Measurements from ENCODE around the gene LRRC56.

The LRRC56 gene

GRCh38 chr11:562046-562645 lies 24.8 kb downstream of the LRRC56 start:
- Histone ChIP-seq H3K27ac (ENCODE audit: low read depth, low read length, severe bottlenecking) (no peak overlapping the region), H3K9me3 (ENCODE audit: control insufficient read depth, low read length) (no peaks in the 10 kb centered on the region), H3K36me3 (ENCODE audit: control insufficient read depth, insufficient read depth, low read length) (no peaks in the 10 kb centered on the region), H3K4me3 (ENCODE audit: extremely low read depth, insufficient read depth, low read length, poor library complexity, severe bottlenecking) (no peak overlapping the region), H3K4me1 (ENCODE audit: control insufficient read depth, insufficient read depth, low read length, poor library complexity, severe bottlenecking) (no peaks in the 10 kb centered on the region)
- 93 to 94% methylated on average over 26 to 29 of the region's 29 CpGs for WGBS, 2 experiments (ENCODE audit: insufficient coverage in 2 of 2)

- Histone ChIP-seq H3K27ac (ENCODE audit: low read depth, low read length, severe bottlenecking) (no peak overlapping the region), H3K9me3 (ENCODE audit: control insufficient read depth, low read length) (no peaks in the 10 kb centered on the region), H3K4me3 (ENCODE audit: extremely low read depth, insufficient read depth, low read length, poor library complexity, severe bottlenecking) (no peak overlapping the region), H3K36me3 (ENCODE audit: control insufficient read depth, insufficient read depth, low read length) (no peaks in the 10 kb centered on the region), H3K4me1 (ENCODE audit: control insufficient read depth, insufficient read depth, low read length, poor library complexity, severe bottlenecking) (no peaks in the 10 kb centered on the region)
- WGBS, 2 experiments (ENCODE audit: insufficient coverage in 2 of 2), result 90 to 93% methylated on average over 15 to 16 of the region's 18 CpGs
Observed at GRCh38 chr11:563066-563811, 25.9 kb downstream of the LRRC56 start.

GRCh38 chr11:563812-564578 lies 26.7 kb downstream of the LRRC56 start:
- H3K9me3 ChIP-seq (ENCODE audit: control insufficient read depth, low read length), result no peaks in the 10 kb centered on the region
- no peak overlapping the region for H3K27ac ChIP-seq (ENCODE audit: low read depth, low read length, severe bottlenecking)
- H3K4me1 ChIP-seq (ENCODE audit: control insufficient read depth, insufficient read depth, low read length, poor library complexity, severe bottlenecking), result no peaks in the 10 kb centered on the region
- H3K4me3 ChIP-seq (ENCODE audit: extremely low read depth, insufficient read depth, low read length, poor library complexity, severe bottlenecking), result no peak overlapping the region
- H3K36me3 ChIP-seq (ENCODE audit: control insufficient read depth, insufficient read depth, low read length), result no peaks in the 10 kb centered on the region
- 91 to 94% methylated on average over 6 to 12 of the region's 12 CpGs for WGBS, 2 experiments (ENCODE audit: insufficient coverage in 2 of 2)

GRCh38 chr11:565921-566509 lies 28.7 kb downstream of the LRRC56 start:
- H3K9me3 ChIP-seq (ENCODE audit: control insufficient read depth, low read length), result no peaks in the 10 kb centered on the region
- H3K4me3 ChIP-seq (ENCODE audit: extremely low read depth, insufficient read depth, low read length, poor library complexity, severe bottlenecking), result no peak overlapping the region
- H3K4me1 ChIP-seq (ENCODE audit: control insufficient read depth, insufficient read depth, low read length, poor library complexity, severe bottlenecking), result no peaks in the 10 kb centered on the region
- no peak overlapping the region for H3K27ac ChIP-seq (ENCODE audit: low read depth, low read length, severe bottlenecking)
- no peaks in the 10 kb centered on the region for H3K36me3 ChIP-seq (ENCODE audit: control insufficient read depth, insufficient read depth, low read length)
- WGBS, 2 experiments (ENCODE audit: insufficient coverage in 2 of 2), result 72 to 84% methylated on average over 10 to 11 of the region's 12 CpGs

- WGBS, 2 experiments (ENCODE audit: insufficient coverage in 2 of 2), result 90 to 91% methylated on average over 17 to 18 of the region's 18 CpGs
- peak overlapping the region; percentile 51 for H3K4me3 ChIP-seq (ENCODE audit: extremely low read depth, insufficient read depth, low read length, poor library complexity, severe bottlenecking)
- no peaks in the 10 kb centered on the region for H3K36me3 ChIP-seq (ENCODE audit: control insufficient read depth, insufficient read depth, low read length)
- no peaks in the 10 kb centered on the region for H3K4me1 ChIP-seq (ENCODE audit: control insufficient read depth, insufficient read depth, low read length, poor library complexity, severe bottlenecking)
- no peak overlapping the region for H3K27ac ChIP-seq (ENCODE audit: low read depth, low read length, severe bottlenecking)
- no peaks in the 10 kb centered on the region for H3K9me3 ChIP-seq (ENCODE audit: control insufficient read depth, low read length)
Observed at GRCh38 chr11:567011-567628, 29.8 kb downstream of the LRRC56 start.

- H3K27ac ChIP-seq (ENCODE audit: low read depth, low read length, severe bottlenecking), result no peak overlapping the region
- H3K36me3 ChIP-seq (ENCODE audit: control insufficient read depth, insufficient read depth, low read length), result no peaks in the 10 kb centered on the region
- H3K4me1 ChIP-seq (ENCODE audit: control insufficient read depth, insufficient read depth, low read length, poor library complexity, severe bottlenecking), result no peaks in the 10 kb centered on the region
- 25 to 32% methylated on average over 26 to 31 of the region's 41 CpGs for WGBS, 2 experiments (ENCODE audit: insufficient coverage in 2 of 2)
- no peaks in the 10 kb centered on the region for H3K9me3 ChIP-seq (ENCODE audit: control insufficient read depth, low read length)
- H3K4me3 ChIP-seq (ENCODE audit: extremely low read depth, insufficient read depth, low read length, poor library complexity, severe bottlenecking), result peak overlapping the region; percentile 51
Observed at GRCh38 chr11:567629-568292, 30.4 kb downstream of the LRRC56 start.

- H3K4me3 ChIP-seq (ENCODE audit: extremely low read depth, insufficient read depth, low read length, poor library complexity, severe bottlenecking), result peak overlapping the region; percentile 51
- H3K9me3 ChIP-seq (ENCODE audit: control insufficient read depth, low read length), result no peaks in the 10 kb centered on the region
- no peaks in the 10 kb centered on the region for H3K4me1 ChIP-seq (ENCODE audit: control insufficient read depth, insufficient read depth, low read length, poor library complexity, severe bottlenecking)
- 2 to 3% methylated on average over 85 to 89 of the region's 123 CpGs for WGBS, 2 experiments (ENCODE audit: insufficient coverage in 2 of 2)
- no peaks in the 10 kb centered on the region for H3K36me3 ChIP-seq (ENCODE audit: control insufficient read depth, insufficient read depth, low read length)
- H3K27ac ChIP-seq (ENCODE audit: low read depth, low read length, severe bottlenecking), result no peak overlapping the region
Observed at GRCh38 chr11:568306-569157, 31.2 kb downstream of the LRRC56 start.

GRCh38 chr11:569158-569885 lies 32.0 kb downstream of the LRRC56 start:
- Histone ChIP-seq H3K4me3 (ENCODE audit: extremely low read depth, insufficient read depth, low read length, poor library complexity, severe bottlenecking) (peak overlapping the region; percentile 51), H3K27ac (ENCODE audit: low read depth, low read length, severe bottlenecking) (no peak overlapping the region)
- WGBS, 2 experiments (ENCODE audit: insufficient coverage in 2 of 2), result 60 to 65% methylated on average over 30 to 35 of the region's 36 CpGs

GRCh38 chr11:571802-572185 lies 34.5 kb downstream of the LRRC56 start:
- peaks cover 12% of the 10 kb centered on the region for H3K4me1 ChIP-seq (ENCODE audit: control insufficient read depth, insufficient read depth, low read length, poor library complexity, severe bottlenecking)
- no peak overlapping the region for H3K4me3 ChIP-seq (ENCODE audit: extremely low read depth, insufficient read depth, low read length, poor library complexity, severe bottlenecking)
- 76 to 78% methylated on average over 5 to 8 of the region's 8 CpGs for WGBS, 2 experiments (ENCODE audit: insufficient coverage in 2 of 2)
- H3K36me3 ChIP-seq (ENCODE audit: control insufficient read depth, insufficient read depth, low read length), result no peaks in the 10 kb centered on the region
- no peak overlapping the region for H3K27ac ChIP-seq (ENCODE audit: low read depth, low read length, severe bottlenecking)
- no peaks in the 10 kb centered on the region for H3K9me3 ChIP-seq (ENCODE audit: control insufficient read depth, low read length)

More at GRCh38 chr11:569158-569885, 32.0 kb downstream of the LRRC56 start:
- Histone ChIP-seq H3K9me3 (ENCODE audit: control insufficient read depth, low read length) (no peaks in the 10 kb centered on the region), H3K4me1 (ENCODE audit: control insufficient read depth, insufficient read depth, low read length, poor library complexity, severe bottlenecking) (peaks cover 2% of the 10 kb centered on the region), H3K36me3 (ENCODE audit: control insufficient read depth, insufficient read depth, low read length) (no peaks in the 10 kb centered on the region)
